Hepatocyte (in vitro differentiated cells): Measurements from ENCODE around the gene S100A3. TPM values are rescaled to one million over a fixed set of nuclear protein-coding genes. Genes with fewer than 3 reads are reported as not detected.

Experiments
- DNase-seq: peaks from one replicate; pipeline ENCODE4 v3.0.0-alpha.2; 2016; ENCODE audit warnings: low spot score
- H2AFZ ChIP-seq: fragments of 200-600 bp; sonication (generic); 2 replicates; pipeline ENCODE4 v1.6.0; 2016; ENCODE audit warnings: antibody characterized with exemption, mild to moderate bottlenecking
- H3K27ac ChIP-seq: fragments of 200-600 bp; sonication (generic); 2 replicates; pipeline ENCODE4 v1.5.1; 2016; ENCODE audit warnings: mild to moderate bottlenecking
- H3K27me3 ChIP-seq: fragments of 200-600 bp; sonication (generic); 2 replicates; pipeline ENCODE4 v1.6.1; 2016
- H3K36me3 ChIP-seq: fragments of 200-600 bp; sonication (generic); replicated peaks from 2 replicates; pipeline ENCODE4 v1.5.1; 2016; ENCODE audit warnings: low read depth; ENCODE audit not compliant: insufficient read depth
- H3K4me1 ChIP-seq: fragments of 200-600 bp; sonication (generic); 2 replicates; pipeline ENCODE4 v1.5.1; 2016; ENCODE audit warnings: mild to moderate bottlenecking, moderate library complexity; ENCODE audit not compliant: insufficient read depth
- H3K4me2 ChIP-seq: fragments of 200-600 bp; sonication (generic); 2 replicates; pipeline ENCODE4 v1.6.0; 2016
- H3K4me3 ChIP-seq: fragments of 200-600 bp; sonication (generic); 2 replicates; pipeline ENCODE4 v1.5.1; 2016; ENCODE audit warnings: mild to moderate bottlenecking
- H3K79me2 ChIP-seq: fragments of 200-600 bp; sonication (generic); 2 replicates; pipeline ENCODE4 v1.6.0; 2017; ENCODE audit warnings: mild to moderate bottlenecking
- H3K9me2 ChIP-seq: fragments of 200-600 bp; sonication (generic); replicated peaks from 2 replicates; pipeline ENCODE4 v1.6.0; 2017; ENCODE audit warnings: mild to moderate bottlenecking; ENCODE audit not compliant: insufficient read depth
- H3K9me3 ChIP-seq: fragments of 200-600 bp; sonication (generic); 2 replicates; pipeline ENCODE4 v1.5.1; 2016; ENCODE audit warnings: low read depth, mild to moderate bottlenecking
- H4K20me1 ChIP-seq: fragments of 200-600 bp; sonication (generic); 2 replicates; pipeline ENCODE4 v1.6.0; 2016; ENCODE audit warnings: mild to moderate bottlenecking; ENCODE audit not compliant: insufficient read depth, poor library complexity, severe bottlenecking
- EZH2 ChIP-seq: fragments of 200-600 bp; sonication (generic); IDR thresholded peaks from 2 replicates; pipeline ENCODE4 v1.6.1; 2016; ENCODE audit warnings: antibody characterized with exemption, mild to moderate bottlenecking, borderline replicate concordance
- EZH2phosphoT487 ChIP-seq: fragments of 200-600 bp; sonication (generic); IDR thresholded peaks from one replicate; pipeline ENCODE4 v1.6.1; 2018; ENCODE audit warnings: antibody characterized with exemption, mild to moderate bottlenecking, low read depth, moderate library complexity; ENCODE audit not compliant: unreplicated experiment, severe bottlenecking
- WGBS: methylation state at CpG from one replicate; pipeline ENCODE4 v1.1.6; 2016; ENCODE audit warnings: low lambda C conversion rate; ENCODE audit errors: missing lambda C conversion rate; 5-methylcytosine and 5-hydroxymethylcytosine counted together
- polyA plus RNA-seq: library from polyadenylated mRNA; unstranded; fragments of >200 nt; fragmentation: Nextera tagmentation; extraction: Ambion mirVana; gene quantifications from 2 replicates; pipeline ENCODE4 v1.2.1, GENCODE V29; 2016
- total RNA-seq: library from RNA; depleted of rRNA; stranded (reverse); fragments of >200 nt; gene quantifications from 2 replicates; pipeline ENCODE4 v1.2.3, GENCODE V29; 2014
- TF ChIP-seq, protein P1 (sequence below): fragments of 200-600 bp; sonication (generic); IDR thresholded peaks from 2 replicates; pipeline ENCODE4 v1.5.1; 2016; ENCODE audit warnings: antibody characterized with exemption, mild to moderate bottlenecking; ENCODE audit not compliant: poor library complexity

Gene S100A3, protein sequence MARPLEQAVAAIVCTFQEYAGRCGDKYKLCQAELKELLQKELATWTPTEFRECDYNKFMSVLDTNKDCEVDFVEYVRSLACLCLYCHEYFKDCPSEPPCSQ
- total RNA-seq (2.6 and 2.7 TPM in 2 replicates), polyA plus RNA-seq (1.9 and 6.1 TPM in 2 replicates)

DNA sequence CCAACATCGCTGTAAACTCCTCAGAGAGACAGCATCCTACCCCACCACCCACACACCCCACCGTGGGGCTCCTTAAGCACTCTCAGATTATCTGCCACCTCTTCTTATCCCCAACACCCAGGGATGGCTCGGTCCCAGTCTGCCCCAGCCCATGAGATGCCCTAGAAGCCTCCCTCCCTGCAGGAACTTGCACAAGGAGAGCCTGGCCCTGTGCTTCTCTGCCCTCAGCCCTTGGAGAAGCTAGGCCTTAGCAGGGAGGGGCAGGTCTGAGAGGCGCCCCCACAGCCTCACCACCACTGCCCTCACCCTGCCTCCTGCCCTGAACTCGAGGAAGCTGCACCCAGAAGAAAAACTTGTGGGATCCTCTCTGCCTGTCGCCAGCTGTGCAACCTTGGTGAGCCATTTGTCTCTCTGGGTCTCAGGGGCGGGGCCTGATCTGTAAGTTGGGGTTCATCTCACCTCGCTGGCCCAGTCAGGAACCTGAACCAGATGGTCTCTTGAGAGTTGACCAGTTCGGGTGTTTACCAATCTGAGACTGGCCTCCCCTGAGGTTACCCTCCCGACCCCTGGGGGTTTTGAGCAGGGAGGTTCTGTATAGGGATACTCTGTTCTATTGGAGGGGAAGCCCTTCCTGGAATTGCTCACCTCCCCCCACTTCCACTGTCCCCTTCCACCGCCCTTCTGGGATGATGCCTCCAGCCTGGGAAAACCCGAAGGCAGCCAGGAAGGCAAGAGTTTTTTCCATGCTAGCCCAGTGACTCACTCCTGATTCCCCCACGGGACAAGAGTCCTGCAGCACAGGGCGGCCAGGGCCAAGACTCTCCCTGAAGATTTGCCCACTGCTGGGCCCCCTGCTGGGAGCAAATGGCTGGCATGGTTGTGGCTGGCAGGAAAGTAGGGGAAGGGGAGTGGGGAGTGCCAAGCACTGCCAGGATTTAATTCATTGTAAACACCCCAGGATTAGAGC is at the start of gene S100A3:
S100A3 (minus strand) TSS at position 537 of the 967 bp plus-strand sequence. CDS start 773 bp downstream, outside the sequence.
- Histone ChIP-seq H3K36me3 (no peaks in the 10 kb centered on the region), H3K4me3 (no peak within 1 kb of the TSS), H3K4me2 (no peak within 1 kb of the TSS), H3K27me3 (no peaks in the 10 kb centered on the region), H2AFZ (no peak within 1 kb of the TSS), H3K9me2 (no peaks in the 10 kb centered on the region), H3K79me2 (peaks cover 6% of the 10 kb centered on the region), H4K20me1 (no peaks in the 10 kb centered on the region), H3K27ac (peak within 1 kb of the TSS; percentile 80), H3K9me3 (no peaks in the 10 kb centered on the region), H3K4me1 (peaks cover 59% of the 10 kb centered on the region)
- WGBS, result 75% methylated on average over 14 of the region's 14 CpGs
- DNase-seq, result peak; percentile 73
- TF ChIP-seq EZH2 (no peak), EZH2phosphoT487 (no peak)

DNA sequence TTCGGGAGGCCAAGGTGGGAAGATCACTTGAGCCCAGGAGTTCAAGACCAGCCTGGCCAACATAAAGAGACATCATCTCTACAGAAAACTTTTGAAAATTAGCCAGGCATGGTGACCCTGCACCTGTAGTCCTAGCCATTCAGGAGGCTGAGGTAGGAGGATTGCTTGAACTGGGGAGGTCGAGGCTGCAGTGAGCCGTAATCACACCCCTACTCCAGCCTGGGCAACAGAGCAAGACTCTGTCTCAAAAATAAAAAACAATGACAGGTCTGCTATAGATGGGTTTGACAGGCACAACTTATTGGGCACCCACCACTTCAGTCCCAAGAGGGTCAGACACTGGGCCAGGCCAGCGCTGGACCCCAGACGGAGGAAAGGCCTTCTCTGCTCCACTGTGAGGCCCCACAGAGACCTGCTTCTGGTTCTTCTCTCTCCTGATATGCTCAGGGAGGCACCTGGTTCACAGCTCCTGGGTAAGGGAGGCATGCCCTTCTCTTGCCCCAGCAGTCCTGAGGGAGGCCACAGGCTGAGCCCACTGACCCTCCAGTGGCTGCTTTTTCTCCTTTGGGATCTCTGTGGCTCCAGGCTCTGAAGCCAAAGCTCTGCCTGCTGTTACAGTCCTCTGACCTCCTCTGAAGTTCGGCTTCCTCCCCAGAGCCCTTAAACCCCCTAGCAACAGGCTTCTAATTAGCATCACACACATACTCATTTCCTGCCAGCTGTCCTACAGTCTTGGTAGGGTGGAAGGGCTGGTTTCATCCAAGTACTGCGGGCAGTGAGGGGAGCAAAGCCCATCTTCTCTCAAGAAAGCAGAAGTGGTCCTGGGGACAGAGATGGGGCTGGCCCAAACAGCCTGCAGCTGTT is 49.5 kb upstream of the S100A3 start:
- Histone ChIP-seq H3K27ac (no peak overlapping the region), H3K27me3 (no peaks in the 10 kb centered on the region), H3K9me2 (no peaks in the 10 kb centered on the region), H3K36me3 (no peaks in the 10 kb centered on the region), H4K20me1 (no peaks in the 10 kb centered on the region), H3K4me3 (no peak overlapping the region), H3K9me3 (no peaks in the 10 kb centered on the region), H3K4me1 (no peaks in the 10 kb centered on the region), H2AFZ (no peak overlapping the region), H3K79me2 (no peaks in the 10 kb centered on the region), H3K4me2 (no peak overlapping the region)
- TF ChIP-seq, protein P1, sequence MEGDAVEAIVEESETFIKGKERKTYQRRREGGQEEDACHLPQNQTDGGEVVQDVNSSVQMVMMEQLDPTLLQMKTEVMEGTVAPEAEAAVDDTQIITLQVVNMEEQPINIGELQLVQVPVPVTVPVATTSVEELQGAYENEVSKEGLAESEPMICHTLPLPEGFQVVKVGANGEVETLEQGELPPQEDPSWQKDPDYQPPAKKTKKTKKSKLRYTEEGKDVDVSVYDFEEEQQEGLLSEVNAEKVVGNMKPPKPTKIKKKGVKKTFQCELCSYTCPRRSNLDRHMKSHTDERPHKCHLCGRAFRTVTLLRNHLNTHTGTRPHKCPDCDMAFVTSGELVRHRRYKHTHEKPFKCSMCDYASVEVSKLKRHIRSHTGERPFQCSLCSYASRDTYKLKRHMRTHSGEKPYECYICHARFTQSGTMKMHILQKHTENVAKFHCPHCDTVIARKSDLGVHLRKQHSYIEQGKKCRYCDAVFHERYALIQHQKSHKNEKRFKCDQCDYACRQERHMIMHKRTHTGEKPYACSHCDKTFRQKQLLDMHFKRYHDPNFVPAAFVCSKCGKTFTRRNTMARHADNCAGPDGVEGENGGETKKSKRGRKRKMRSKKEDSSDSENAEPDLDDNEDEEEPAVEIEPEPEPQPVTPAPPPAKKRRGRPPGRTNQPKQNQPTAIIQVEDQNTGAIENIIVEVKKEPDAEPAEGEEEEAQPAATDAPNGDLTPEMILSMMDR, result no peak
- TF ChIP-seq EZH2, result no peak
- no peak for TF ChIP-seq EZH2phosphoT487
- 75% methylated on average over 7 of the region's 7 CpGs for WGBS
- no peak for DNase-seq

DNA sequence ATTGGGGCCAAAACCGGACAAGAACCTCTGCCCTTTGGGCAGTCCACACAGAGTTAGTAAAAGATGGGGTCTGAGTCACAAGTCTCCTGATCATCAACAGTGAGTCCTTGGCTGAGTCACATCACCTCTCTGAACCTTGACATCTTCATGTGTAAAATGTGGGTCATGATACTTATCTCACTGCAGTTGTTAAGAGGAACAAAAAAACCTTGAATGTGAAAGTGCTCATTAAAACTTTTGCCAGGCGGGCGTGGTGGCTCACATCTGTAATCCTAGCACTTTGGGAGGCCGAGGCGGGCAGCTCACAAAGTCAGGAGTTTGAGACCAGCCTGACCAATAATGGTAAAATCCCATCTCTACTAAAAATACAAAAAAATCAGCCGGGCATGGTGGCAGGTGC is 48.1 kb upstream of the S100A3 start:
- no peaks in the 10 kb centered on the region for H4K20me1 ChIP-seq
- no peaks in the 10 kb centered on the region for H3K36me3 ChIP-seq
- H3K9me3 ChIP-seq, result no peaks in the 10 kb centered on the region
- H3K79me2 ChIP-seq, result no peaks in the 10 kb centered on the region
- no peak overlapping the region for H2AFZ ChIP-seq
- no peak overlapping the region for H3K27ac ChIP-seq
- no peaks in the 10 kb centered on the region for H3K9me2 ChIP-seq
- H3K4me2 ChIP-seq, result no peak overlapping the region
- DNase-seq, result no peak
- 90% methylated on average over 6 of the region's 6 CpGs for WGBS
- TF ChIP-seq, protein P1, result no peak
- TF ChIP-seq EZH2phosphoT487 (no peak), EZH2 (no peak)
- H3K27me3 ChIP-seq, result no peaks in the 10 kb centered on the region
- no peak overlapping the region for H3K4me3 ChIP-seq
- H3K4me1 ChIP-seq, result no peaks in the 10 kb centered on the region
